ENCODE measurements around the gene STOML1.

DNA sequence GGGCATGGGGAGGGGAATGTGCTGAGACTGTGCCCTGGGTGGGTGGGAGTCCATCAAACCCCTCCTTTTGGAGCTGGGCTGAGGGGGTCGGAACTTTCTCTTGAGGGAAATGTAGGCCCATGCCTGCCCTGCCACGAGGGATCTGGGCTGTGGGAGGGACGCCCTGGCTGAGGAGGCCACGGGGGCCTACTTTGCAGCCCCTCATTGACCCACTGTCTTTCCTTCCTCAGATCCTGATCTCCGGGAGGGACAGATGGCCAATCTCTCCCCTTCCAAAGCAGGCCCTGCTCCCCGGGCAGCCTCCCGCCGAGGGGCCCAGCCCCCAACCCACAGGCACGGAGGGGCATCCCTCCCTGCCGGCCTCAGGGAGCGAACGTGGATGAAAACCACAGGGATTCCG is 40.5 kb downstream of the STOML1 start:
- TF ChIP-seq, protein P1, sequence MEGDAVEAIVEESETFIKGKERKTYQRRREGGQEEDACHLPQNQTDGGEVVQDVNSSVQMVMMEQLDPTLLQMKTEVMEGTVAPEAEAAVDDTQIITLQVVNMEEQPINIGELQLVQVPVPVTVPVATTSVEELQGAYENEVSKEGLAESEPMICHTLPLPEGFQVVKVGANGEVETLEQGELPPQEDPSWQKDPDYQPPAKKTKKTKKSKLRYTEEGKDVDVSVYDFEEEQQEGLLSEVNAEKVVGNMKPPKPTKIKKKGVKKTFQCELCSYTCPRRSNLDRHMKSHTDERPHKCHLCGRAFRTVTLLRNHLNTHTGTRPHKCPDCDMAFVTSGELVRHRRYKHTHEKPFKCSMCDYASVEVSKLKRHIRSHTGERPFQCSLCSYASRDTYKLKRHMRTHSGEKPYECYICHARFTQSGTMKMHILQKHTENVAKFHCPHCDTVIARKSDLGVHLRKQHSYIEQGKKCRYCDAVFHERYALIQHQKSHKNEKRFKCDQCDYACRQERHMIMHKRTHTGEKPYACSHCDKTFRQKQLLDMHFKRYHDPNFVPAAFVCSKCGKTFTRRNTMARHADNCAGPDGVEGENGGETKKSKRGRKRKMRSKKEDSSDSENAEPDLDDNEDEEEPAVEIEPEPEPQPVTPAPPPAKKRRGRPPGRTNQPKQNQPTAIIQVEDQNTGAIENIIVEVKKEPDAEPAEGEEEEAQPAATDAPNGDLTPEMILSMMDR (IDR thresholded peaks at IDR 0.05; ENCODE audit: poor library complexity, severe bottlenecking) = no peak
- TF ChIP-seq RAD21 (conservative IDR thresholded peaks at IDR 0.05) (no peak), EZH2 (IDR thresholded peaks at IDR 0.05; ENCODE audit: borderline replicate concordance, insufficient read depth, low read length, poor library complexity, severe bottlenecking) (no peak), SMC3 (conservative IDR thresholded peaks at IDR 0.05; ENCODE audit: poor library complexity) (no peak), EP300 (conservative IDR thresholded peaks at IDR 0.05; ENCODE audit: poor library complexity, severe bottlenecking) (no peak), MXI1 (conservative IDR thresholded peaks at IDR 0.05; ENCODE audit: poor library complexity, severe bottlenecking) (no peak), POLR2AphosphoS5 (IDR thresholded peaks at IDR 0.05) (no peak), TAF1 (IDR thresholded peaks at IDR 0.05; ENCODE audit: low read depth) (no peak)
- TF ChIP-seq, protein P2, sequence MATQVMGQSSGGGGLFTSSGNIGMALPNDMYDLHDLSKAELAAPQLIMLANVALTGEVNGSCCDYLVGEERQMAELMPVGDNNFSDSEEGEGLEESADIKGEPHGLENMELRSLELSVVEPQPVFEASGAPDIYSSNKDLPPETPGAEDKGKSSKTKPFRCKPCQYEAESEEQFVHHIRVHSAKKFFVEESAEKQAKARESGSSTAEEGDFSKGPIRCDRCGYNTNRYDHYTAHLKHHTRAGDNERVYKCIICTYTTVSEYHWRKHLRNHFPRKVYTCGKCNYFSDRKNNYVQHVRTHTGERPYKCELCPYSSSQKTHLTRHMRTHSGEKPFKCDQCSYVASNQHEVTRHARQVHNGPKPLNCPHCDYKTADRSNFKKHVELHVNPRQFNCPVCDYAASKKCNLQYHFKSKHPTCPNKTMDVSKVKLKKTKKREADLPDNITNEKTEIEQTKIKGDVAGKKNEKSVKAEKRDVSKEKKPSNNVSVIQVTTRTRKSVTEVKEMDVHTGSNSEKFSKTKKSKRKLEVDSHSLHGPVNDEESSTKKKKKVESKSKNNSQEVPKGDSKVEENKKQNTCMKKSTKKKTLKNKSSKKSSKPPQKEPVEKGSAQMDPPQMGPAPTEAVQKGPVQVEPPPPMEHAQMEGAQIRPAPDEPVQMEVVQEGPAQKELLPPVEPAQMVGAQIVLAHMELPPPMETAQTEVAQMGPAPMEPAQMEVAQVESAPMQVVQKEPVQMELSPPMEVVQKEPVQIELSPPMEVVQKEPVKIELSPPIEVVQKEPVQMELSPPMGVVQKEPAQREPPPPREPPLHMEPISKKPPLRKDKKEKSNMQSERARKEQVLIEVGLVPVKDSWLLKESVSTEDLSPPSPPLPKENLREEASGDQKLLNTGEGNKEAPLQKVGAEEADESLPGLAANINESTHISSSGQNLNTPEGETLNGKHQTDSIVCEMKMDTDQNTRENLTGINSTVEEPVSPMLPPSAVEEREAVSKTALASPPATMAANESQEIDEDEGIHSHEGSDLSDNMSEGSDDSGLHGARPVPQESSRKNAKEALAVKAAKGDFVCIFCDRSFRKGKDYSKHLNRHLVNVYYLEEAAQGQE (IDR thresholded peaks at IDR 0.05; ENCODE audit: borderline replicate concordance) = no peak

Data from neural cell (in vitro differentiated cells).